Hematopoietic multipotent progenitor cell treated with erythropoietin and hydrocortisone succinate and interleukin-3 and kit ligand, for 17 days (in vitro differentiated cells): ENCODE data around the gene LRRC8D.

Source experiments
- DNase-seq: peaks from one replicate; pipeline ENCODE4 v3.0.0-alpha.2; 2015; ENCODE audit warnings: low spot score

LRRC8D gene

GRCh38 chr1:89833183-89834082, 12.6 kb downstream of the LRRC8D start:
- no peak for DNase-seq

GRCh38 chr1:89834083-89834704, 13.4 kb downstream of the LRRC8D start:
- no peak for DNase-seq

GRCh38 chr1:89836252-89837035, 15.6 kb downstream of the LRRC8D start:
- no peak for DNase-seq

GRCh38 chr1:89837036-89837481, 16.2 kb downstream of the LRRC8D start:
- DNase-seq: no peak

GRCh38 chr1:89837510-89837909, 16.7 kb downstream of the LRRC8D start:
- no peak for DNase-seq

DNA sequence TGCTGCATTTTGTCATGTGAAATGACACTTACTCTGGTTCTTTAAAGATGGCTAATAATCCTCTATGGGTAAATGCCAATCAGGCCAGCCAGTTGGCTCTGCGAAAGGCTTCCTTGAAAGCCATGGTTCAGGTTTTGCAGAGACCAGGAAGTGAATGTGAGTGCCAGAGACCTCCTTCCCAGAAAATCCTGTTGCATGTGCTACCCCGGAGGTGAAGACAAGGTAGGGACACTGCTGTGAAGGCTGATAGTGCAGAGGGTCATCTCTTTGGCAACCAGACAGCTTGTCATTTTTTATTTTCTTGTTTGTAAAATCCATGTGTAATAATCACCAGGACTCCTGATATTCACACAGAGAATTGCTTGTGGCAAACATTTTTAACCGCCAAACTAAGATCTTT, 18.7 kb downstream of the LRRC8D start:
- DNase-seq: no peak

DNA sequence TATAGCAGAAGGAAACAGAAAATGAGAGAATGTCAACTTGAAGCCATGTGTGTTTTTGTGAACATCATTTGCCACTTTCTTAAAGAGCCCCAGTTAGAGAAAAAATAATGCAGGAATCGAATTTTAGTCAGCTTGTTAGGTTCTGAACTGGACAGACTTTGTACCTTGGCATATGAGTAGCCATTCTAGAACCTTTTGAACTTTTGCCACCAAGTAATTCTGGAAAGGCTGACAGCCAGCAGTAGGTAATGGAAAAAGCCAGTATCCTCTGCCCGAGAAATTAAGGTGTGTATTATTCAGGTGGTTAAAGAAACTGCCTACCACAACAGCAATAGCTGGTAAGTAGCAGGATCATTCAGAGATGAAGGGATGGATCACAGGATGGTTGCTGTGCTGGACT, 20.7 kb downstream of the LRRC8D start:
- DNase-seq: no peak

DNA sequence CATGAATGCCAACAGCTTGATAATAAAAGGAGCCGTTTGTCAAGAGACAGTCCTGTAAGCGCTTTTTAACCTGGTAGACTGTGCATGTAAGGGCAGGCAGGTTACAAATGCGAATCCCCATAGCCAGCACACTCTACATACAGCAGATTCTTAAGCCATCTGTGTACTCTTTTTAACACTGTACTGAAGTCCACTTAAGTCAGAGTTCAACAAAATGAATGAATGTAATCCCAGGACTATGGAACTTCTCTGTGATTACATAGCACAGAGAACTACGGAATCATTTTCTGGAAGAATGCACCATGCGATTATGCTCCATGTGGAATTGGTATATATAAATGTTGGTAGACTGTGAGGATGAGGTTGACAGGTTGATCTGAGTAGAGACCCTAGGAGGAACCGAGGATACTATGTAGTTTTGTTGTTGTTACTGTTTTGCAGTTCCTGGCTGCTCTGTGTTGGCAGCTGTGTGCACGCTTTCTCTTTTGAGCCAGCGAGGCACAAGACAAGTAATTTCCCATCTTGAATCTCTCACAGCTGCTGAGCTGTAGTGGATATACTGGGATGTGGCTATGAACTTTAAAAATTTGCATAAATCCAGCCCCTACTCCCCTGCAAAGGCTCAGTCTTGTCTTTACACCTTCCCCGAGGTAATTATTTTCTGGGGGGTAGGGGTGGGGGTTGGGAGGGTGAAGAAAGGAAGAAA, 21.9 kb downstream of the LRRC8D start:
- no peak for DNase-seq

GRCh38 chr1:89843273-89844130, 22.7 kb downstream of the LRRC8D start:
- peak; percentile 66 for DNase-seq

- DNase-seq: no peak
Measured at GRCh38 chr1:89844241-89844807, 23.5 kb downstream of the LRRC8D start.

DNA sequence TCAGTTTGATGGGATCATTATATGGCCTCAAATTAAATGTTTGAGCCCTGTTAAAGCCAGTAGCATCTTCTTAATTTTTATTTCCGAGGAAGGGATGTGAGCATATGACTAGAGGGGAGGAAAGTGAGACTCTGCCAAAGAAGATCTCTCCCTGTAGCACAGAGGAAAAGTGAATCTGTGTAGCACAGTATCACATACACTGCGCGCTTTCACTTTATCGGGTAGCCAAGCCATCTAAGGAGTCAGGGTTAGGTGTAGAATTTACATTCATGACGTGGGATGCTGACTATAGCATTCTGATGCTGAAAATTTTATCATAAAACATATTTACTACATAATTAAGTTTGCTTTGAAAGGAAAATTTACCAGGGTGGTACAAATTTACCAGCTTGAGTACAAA, 24.0 kb downstream of the LRRC8D start:
- no peak for DNase-seq

GRCh38 chr1:89847191-89847729, 26.4 kb downstream of the LRRC8D start:
- no peak for DNase-seq

GRCh38 chr1:89850844-89851415, 30.1 kb downstream of the LRRC8D start:
- DNase-seq: no peak

GRCh38 chr1:89854140-89854539, 33.3 kb downstream of the LRRC8D start:
- no peak for DNase-seq

GRCh38 chr1:89855413-89856123, 34.7 kb downstream of the LRRC8D start:
- DNase-seq: no peak

DNA sequence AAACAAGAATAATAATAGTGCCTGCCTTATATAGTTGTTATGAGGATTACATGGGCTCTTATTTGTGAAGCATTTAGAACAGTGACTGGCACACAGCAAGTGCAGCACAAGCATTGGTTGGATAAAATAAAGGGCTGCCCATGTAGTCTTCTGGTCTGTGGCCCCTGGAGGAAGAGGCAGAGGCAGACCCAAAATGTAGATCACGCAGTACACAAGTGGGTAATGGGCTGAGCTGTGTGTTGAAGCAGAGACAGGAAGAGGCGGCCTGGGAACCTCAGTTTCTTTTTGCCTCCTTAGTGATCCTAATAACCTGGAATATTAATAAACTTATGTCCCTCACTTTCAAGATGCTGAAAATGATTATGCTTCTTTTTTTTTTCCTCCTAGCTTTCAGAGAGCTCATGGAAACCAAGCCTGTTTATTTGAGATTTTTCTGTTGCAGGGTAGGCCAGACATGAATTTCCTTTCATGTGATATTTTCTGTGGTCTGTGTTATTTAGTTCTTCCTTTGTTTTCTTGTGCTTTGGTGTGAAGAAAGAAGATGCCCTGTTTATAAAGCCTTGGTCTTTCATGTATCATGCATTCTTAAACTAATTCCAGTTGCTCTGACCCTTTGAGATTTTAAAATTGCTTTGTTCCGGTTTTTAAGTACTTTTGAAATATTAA, 42.5 kb downstream of the LRRC8D start:
- DNase-seq: no peak

GRCh38 chr1:89865498-89866382, 44.9 kb downstream of the LRRC8D start:
- DNase-seq: no peak

DNA sequence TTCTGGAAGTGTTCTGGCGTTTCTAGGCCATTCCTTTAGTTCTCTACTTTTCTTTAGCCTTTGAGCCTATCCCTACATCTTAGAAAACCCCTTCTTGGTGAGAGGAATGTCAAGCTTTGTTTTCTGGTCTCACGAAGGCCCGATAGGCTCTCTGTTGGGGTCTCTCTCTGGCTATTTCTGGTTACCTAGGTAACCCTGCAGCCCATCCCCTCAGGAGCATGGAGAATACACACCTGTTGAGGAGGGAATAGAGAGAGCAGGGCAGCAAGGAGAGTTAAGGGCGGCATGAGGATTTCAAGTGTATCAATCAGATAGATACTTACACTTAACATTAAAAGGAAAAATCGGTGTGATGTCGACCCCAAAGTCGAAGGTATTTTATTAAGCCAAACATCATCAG, 45.7 kb downstream of the LRRC8D start:
- no peak for DNase-seq
